ENCODE measurements around the gene FAM193A. TPM values are rescaled to one million over a fixed set of nuclear protein-coding genes. Genes with fewer than 3 reads are reported as not detected.

The FAM193A gene
- total RNA-seq, 6 donors from 2014 or later = 23.7 to 87.0 (median 27.1) TPM

- H3K4me3 ChIP-seq = no peak overlapping the region
- ATAC-seq (ENCODE audit: low FRiP score in 2 of 2) (no peak), DNase-seq (no peak)
- 76 to 77% methylated on average over 3 of the region's 3 CpGs for WGBS, 2 donors
- TF ChIP-seq CTCF (IDR thresholded peaks at IDR 0.05) = no peak
- H3K27me3 ChIP-seq = no peaks in the 10 kb centered on the region
- no peaks in the 10 kb centered on the region for H3K4me1 ChIP-seq
- no peaks in the 10 kb centered on the region for H3K9me3 ChIP-seq
- H3K27ac ChIP-seq = no peak overlapping the region
- H3K36me3 ChIP-seq = peaks cover 6 to 48% (median 28%) of the 10 kb centered on the region in 4 donors
Measured at GRCh38 chr4:2728221-2728620, 191.8 kb downstream of the FAM193A start.

DNA sequence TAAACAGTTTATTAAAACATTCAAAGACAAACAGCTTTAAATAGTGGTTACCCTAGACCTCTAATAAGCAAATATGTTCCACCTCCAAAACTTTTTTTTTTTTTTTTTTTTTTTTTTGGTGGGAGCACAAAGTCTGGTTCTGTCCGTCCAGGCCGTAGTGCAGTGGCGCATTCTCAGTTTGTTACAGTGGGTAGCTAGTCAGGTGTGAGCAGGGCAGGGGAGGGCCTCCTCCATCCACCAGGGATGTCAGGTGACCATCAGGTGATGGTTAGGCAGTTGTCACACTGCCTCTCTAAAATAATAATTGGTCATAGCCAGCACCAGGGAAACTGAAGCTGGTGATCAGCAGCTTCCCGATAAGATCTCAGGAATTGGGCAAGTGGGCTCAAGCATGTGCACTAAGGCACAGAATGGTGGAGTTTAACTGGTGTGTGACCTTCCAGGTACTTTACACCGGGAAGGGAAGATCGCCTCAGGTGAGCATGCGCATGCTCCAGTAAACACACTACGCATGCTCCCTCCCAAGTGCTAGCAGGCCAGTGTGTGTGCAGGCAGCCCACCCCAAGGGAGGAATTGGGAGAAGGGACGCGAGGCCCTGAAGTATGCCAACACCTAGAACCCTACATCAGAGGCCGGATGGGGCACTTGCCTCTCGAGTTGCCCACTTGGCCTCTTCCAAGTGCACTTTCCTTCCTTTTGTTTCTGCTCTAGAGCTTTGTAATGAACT lies 192.5 kb downstream of the FAM193A start:
- DNase-seq (no peak), ATAC-seq (ENCODE audit: low FRiP score in 2 of 2) (no peak)
- H3K9me3 ChIP-seq = no peaks in the 10 kb centered on the region
- H3K27me3 ChIP-seq = no peaks in the 10 kb centered on the region
- no peaks in the 10 kb centered on the region for H3K4me1 ChIP-seq
- peaks cover 6 to 55% (median 35%) of the 10 kb centered on the region in 4 donors for H3K36me3 ChIP-seq
- H3K27ac ChIP-seq = no peak overlapping the region
- WGBS, 2 donors = 93 to 94% methylated on average over 11 to 12 of the region's 12 CpGs
- H3K4me3 ChIP-seq = no peak overlapping the region
- TF ChIP-seq POLR2A (IDR thresholded peaks at IDR 0.05) = no peak

GRCh38 chr4:2729533-2729875 lies 193.1 kb downstream of the FAM193A start:
- Histone ChIP-seq H3K27me3 (no peaks in the 10 kb centered on the region), H3K9me3 (no peaks in the 10 kb centered on the region), H3K4me3 (no peak overlapping the region), H3K4me1 (no peaks in the 10 kb centered on the region), H3K36me3 (peaks cover 6 to 56% (median 35%) of the 10 kb centered on the region in 4 donors), H3K27ac (no peak overlapping the region)
- no peak for TF ChIP-seq POLR2A (IDR thresholded peaks at IDR 0.05)
- TF ChIP-seq POLR2AphosphoS5 (IDR thresholded peaks at IDR 0.05) = no peak
- TF ChIP-seq EP300 (IDR thresholded peaks at IDR 0.05) = no peak
- TF ChIP-seq CTCF (IDR thresholded peaks at IDR 0.05) = no peak
- no peak for DNase-seq
- 94 to 97% methylated on average over 9 of the region's 9 CpGs for WGBS, 2 donors
- no peak for ATAC-seq (ENCODE audit: low FRiP score in 2 of 2)

GRCh38 chr4:2731907-2732317 lies 195.5 kb downstream of the FAM193A start:
- DNase-seq = peak in 1 of 2 donors; percentile 77
- ATAC-seq (ENCODE audit: low FRiP score in 2 of 2) = peak in 1 of 2 donors; percentile 34
- Histone ChIP-seq H3K36me3 (peaks cover 6 to 43% (median 32%) of the 10 kb centered on the region in 4 donors), H3K27ac (no peak overlapping the region), H3K9me3 (peaks cover 0 to 5% (median 0%) of the 10 kb centered on the region in 4 donors), H3K4me3 (no peak overlapping the region), H3K27me3 (no peaks in the 10 kb centered on the region), H3K4me1 (no peaks in the 10 kb centered on the region)
- no peak for TF ChIP-seq POLR2A (IDR thresholded peaks at IDR 0.05)
- no peak for TF ChIP-seq EP300 (IDR thresholded peaks at IDR 0.05)
- WGBS, 2 donors = 89 to 93% methylated on average over 28 of the region's 28 CpGs

DNA sequence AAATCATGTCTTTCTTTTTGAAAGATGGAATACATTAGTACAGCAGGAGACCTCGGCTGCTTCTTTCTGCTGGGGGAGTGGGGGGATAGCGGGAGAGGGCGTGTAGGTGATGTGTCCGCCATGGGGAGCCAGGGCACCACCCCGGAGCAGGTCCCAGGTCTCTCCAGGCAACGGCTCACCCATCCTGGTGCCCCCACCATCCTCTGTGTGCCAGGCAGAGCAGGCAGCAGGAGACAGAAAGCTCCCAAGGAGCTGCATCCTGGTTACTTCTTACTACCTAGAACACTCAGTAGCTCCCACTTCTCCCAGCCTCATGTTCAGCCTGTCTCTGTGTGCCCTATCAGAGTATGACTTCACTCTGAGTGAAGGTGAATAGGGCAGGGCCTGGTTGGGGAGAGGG lies 196.1 kb downstream of the FAM193A start:
- peaks cover 0 to 5% (median 0%) of the 10 kb centered on the region in 4 donors for H3K9me3 ChIP-seq
- H3K4me3 ChIP-seq = no peak overlapping the region
- WGBS, 2 donors = 92 to 94% methylated on average over 6 of the region's 6 CpGs
- TF ChIP-seq EP300 (IDR thresholded peaks at IDR 0.05) (no peak), POLR2A (IDR thresholded peaks at IDR 0.05) (no peak), CTCF (IDR thresholded peaks at IDR 0.05) (no peak), POLR2AphosphoS5 (IDR thresholded peaks at IDR 0.05) (no peak)
- peaks cover 6 to 42% (median 32%) of the 10 kb centered on the region in 4 donors for H3K36me3 ChIP-seq
- no peak overlapping the region for H3K27ac ChIP-seq
- no peaks in the 10 kb centered on the region for H3K4me1 ChIP-seq
- DNase-seq (no peak), ATAC-seq (ENCODE audit: low FRiP score in 2 of 2) (no peak)
- H3K27me3 ChIP-seq = no peaks in the 10 kb centered on the region
